HFFc6 (cell line): ENCODE results near the gene TMEM232. TPM values are rescaled to one million over a fixed set of nuclear protein-coding genes. Genes with fewer than 3 reads are reported as not detected.

Source experiments
- DNase-seq: peaks from one replicate; pipeline ENCODE4 v3.0.0-alpha.2; 2018
- H3K27ac Mint-ChIP-seq: 2 replicates; pipeline ENCODE4 v1.8.0; 2020; ENCODE audit warnings: mild to moderate bottlenecking, mixed read lengths
- H3K27me3 Mint-ChIP-seq: 2 replicates; pipeline ENCODE4 v1.8.0; 2021; ENCODE audit warnings: mild to moderate bottlenecking, moderate library complexity, mixed read lengths; ENCODE audit not compliant: insufficient read depth
- H3K36me3 Mint-ChIP-seq: 2 replicates; pipeline ENCODE4 v1.8.0; 2021; ENCODE audit warnings: low read depth, mixed read lengths
- H3K4me1 Mint-ChIP-seq: 2 replicates; pipeline ENCODE4 v1.8.0; 2020; ENCODE audit warnings: low read depth, mixed read lengths
- H3K4me3 Mint-ChIP-seq: 2 replicates; pipeline ENCODE4 v1.8.0; 2020; ENCODE audit warnings: mild to moderate bottlenecking, moderate library complexity, mixed read lengths
- H3K9me3 Mint-ChIP-seq: 2 replicates; pipeline ENCODE4 v1.8.0; 2020; ENCODE audit warnings: mild to moderate bottlenecking, mixed read lengths
- total RNA-seq, 6 experiments: library from RNA; stranded (reverse); fragmentation: NEBNext Ultra II Directional; extraction: Animal tissue kit (Norgen Biotek cat#: 25700); gene quantifications; 2 replicates in 1 of 6; 3 replicates in 5 of 6; pipeline ENCODE4 v1.2.3, GENCODE V29; 2021
- TF ChIP-seq, protein P1 (sequence below): fragments of 200-600 bp; sonication (generic); IDR thresholded peaks from 2 replicates; pipeline ENCODE4 v1.5.0; 2021; ENCODE audit warnings: antibody characterized with exemption, mild to moderate bottlenecking

The TMEM232 gene
- total RNA-seq, 6 experiments from 2014 or later: 0.36 to 1.3 (median 1.0) TPM

DNA sequence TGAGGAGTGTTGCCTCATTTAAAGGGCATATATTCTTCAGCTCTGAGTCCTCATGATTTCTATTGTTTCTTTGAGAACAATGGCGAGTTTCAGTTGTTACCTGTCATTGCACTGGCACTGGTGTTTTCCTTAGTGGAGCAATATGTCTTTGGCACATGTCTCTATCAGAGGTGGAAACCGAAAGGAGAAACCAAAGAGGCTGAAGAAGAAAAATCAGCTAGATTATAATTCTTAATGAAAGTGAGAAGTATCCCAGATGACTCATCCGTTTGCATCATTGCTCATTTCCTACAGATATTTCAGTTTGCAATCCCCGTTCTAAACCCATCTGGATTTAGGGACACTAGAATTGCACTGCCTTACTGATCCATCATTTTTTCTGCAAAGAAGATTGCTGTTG lies 324.6 kb downstream of the TMEM232 start:
- no peaks in the 10 kb centered on the region for H3K36me3 Mint-ChIP-seq
- no peaks in the 10 kb centered on the region for H3K4me1 Mint-ChIP-seq
- no peak for DNase-seq
- peaks cover 16% of the 10 kb centered on the region for H3K9me3 Mint-ChIP-seq
- H3K27me3 Mint-ChIP-seq: no peaks in the 10 kb centered on the region
- H3K4me3 Mint-ChIP-seq: no peak overlapping the region
- H3K27ac Mint-ChIP-seq: no peak overlapping the region
- TF ChIP-seq, protein P1, sequence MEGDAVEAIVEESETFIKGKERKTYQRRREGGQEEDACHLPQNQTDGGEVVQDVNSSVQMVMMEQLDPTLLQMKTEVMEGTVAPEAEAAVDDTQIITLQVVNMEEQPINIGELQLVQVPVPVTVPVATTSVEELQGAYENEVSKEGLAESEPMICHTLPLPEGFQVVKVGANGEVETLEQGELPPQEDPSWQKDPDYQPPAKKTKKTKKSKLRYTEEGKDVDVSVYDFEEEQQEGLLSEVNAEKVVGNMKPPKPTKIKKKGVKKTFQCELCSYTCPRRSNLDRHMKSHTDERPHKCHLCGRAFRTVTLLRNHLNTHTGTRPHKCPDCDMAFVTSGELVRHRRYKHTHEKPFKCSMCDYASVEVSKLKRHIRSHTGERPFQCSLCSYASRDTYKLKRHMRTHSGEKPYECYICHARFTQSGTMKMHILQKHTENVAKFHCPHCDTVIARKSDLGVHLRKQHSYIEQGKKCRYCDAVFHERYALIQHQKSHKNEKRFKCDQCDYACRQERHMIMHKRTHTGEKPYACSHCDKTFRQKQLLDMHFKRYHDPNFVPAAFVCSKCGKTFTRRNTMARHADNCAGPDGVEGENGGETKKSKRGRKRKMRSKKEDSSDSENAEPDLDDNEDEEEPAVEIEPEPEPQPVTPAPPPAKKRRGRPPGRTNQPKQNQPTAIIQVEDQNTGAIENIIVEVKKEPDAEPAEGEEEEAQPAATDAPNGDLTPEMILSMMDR: no peak

DNA sequence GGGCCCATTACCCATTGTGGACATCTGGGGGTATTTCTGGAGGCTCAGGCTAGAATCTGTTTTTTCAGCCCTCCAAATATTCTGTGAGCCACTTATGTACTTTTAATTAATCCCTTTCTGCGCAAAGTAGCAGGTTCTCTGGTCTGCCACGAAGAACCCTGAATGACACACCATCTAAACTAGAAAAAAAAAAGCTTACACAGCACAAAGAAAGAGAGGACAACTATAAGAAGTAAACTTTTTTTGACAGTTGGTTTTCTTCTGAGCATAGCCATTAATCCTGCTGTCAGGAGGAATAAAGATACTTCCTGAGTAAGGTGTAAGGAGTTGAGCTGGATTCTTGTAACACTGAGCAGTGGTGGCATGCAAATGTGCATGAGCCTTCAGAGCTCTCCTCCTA lies 327.5 kb downstream of the TMEM232 start:
- no peak overlapping the region for H3K27ac Mint-ChIP-seq
- H3K27me3 Mint-ChIP-seq: no peaks in the 10 kb centered on the region
- no peak for DNase-seq
- peaks cover 38% of the 10 kb centered on the region for H3K9me3 Mint-ChIP-seq
- H3K36me3 Mint-ChIP-seq: no peaks in the 10 kb centered on the region
- TF ChIP-seq, protein P1: no peak
- no peaks in the 10 kb centered on the region for H3K4me1 Mint-ChIP-seq
- H3K4me3 Mint-ChIP-seq: no peak overlapping the region

DNA sequence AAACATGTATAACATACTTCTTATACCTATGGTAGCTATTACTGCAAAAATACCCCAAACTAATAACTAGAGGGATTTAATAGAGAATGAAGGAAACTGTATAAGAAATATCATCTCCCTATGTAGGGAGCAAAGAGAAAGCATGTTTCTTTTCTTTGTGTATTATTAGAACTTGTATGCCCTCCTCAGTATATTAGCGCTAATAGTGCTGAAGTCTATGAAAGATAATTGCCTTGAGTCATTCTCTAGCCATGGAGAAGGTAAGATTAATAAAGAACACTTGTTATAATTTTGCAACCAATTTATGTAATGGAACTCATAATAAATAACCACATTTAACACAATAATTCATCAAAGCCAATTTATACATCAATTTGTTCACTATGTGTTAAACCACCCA lies 329.2 kb downstream of the TMEM232 start:
- Mint-ChIP-seq H3K36me3 (no peaks in the 10 kb centered on the region), H3K4me3 (no peak overlapping the region), H3K27ac (no peak overlapping the region), H3K27me3 (no peaks in the 10 kb centered on the region), H3K9me3 (peaks cover 33% of the 10 kb centered on the region), H3K4me1 (no peaks in the 10 kb centered on the region)
- TF ChIP-seq, protein P1: no peak
- no peak for DNase-seq

DNA sequence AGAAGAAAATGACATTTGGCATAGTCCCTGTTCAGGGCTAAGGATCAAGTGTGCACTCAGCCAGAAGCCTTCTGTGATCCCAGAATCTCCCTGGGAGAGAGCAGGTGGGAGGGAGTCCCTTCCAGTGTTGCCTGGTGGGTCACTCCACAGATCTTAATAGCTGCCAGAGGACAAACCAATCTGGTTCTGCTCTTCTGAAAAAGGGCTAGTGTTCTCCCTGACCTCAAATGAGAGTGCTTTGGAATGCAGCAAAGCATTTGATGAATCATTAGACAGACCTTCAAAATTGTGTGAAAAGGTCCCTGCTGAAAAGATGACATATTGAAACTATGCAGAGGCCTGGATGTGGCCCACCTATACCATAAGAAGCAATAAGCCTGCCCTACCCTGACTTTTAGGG lies 339.7 kb downstream of the TMEM232 start:
- Mint-ChIP-seq H3K9me3 (peaks cover 63% of the 10 kb centered on the region), H3K4me3 (no peak overlapping the region), H3K36me3 (no peaks in the 10 kb centered on the region), H3K4me1 (no peaks in the 10 kb centered on the region), H3K27me3 (no peaks in the 10 kb centered on the region), H3K27ac (no peak overlapping the region)
- no peak for DNase-seq
- TF ChIP-seq, protein P1: no peak

DNA sequence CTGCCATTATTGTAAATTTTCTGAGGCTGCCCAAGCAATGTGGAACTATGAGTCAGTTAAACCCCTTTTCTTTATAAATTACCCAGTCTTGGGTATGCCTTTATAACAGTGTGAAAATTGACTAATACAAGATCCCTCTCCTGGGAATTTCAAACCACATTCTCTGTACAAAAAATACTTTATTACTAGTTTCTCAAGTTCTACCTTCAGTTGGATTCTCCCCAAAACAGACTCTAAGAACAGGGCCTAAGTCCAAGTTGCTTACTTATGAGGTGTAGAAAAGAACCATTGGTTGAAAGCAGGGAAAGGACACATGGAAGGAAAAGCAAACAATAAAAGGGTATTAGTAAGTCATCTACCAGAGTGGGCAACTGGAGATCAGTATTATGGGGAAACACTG lies 343.2 kb downstream of the TMEM232 start:
- TF ChIP-seq, protein P1: no peak
- Mint-ChIP-seq H3K4me3 (no peak overlapping the region), H3K27ac (no peak overlapping the region), H3K27me3 (no peaks in the 10 kb centered on the region), H3K36me3 (no peaks in the 10 kb centered on the region), H3K4me1 (no peaks in the 10 kb centered on the region), H3K9me3 (peaks cover 35% of the 10 kb centered on the region)
- no peak for DNase-seq

DNA sequence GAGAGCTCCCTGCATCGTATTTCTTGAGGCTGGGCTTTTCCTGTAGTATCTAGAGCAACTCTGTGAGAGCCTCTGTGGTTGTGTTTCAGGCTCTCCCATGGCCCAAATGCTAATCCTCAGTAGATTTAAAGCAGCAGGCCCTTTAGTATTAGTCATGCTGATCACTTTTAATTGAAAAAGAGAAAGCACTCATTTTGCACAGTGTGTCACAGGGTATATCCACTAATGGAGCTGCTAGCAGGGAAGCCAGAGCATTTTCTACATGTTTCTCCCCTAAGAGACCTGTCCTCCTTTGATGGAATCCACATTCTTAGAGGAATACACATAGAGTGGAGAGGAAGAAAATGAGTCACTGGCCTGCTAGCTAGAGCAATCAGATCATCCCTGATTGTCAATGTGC lies 348.5 kb downstream of the TMEM232 start:
- H3K36me3 Mint-ChIP-seq: no peaks in the 10 kb centered on the region
- H3K27me3 Mint-ChIP-seq: no peaks in the 10 kb centered on the region
- H3K4me1 Mint-ChIP-seq: no peaks in the 10 kb centered on the region
- TF ChIP-seq, protein P1: no peak
- H3K4me3 Mint-ChIP-seq: no peak overlapping the region
- H3K9me3 Mint-ChIP-seq: peaks cover 13% of the 10 kb centered on the region
- peak; percentile 7 for DNase-seq
- H3K27ac Mint-ChIP-seq: no peak overlapping the region; the same call in 1 of the 2 replicates
